IMR-90 (cell line): Measurements from ENCODE around the gene TMEM225. TPM values are rescaled to one million over a fixed set of nuclear protein-coding genes. Genes with fewer than 3 reads are reported as not detected.

Experiments used
- ATAC-seq: fragments of 200-7000 bp; cut with Tn5 transposase; 2 replicates; pipeline ENCODE4 v1.9.1; 2020; ENCODE audit warnings: low read depth, mild to moderate bottlenecking, moderate library complexity
- BruUV-seq: library from RNA; stranded (reverse); fragments of 400-500 nt; replicated peaks from 2 replicates; lab custom pipeline; 2021; lab: Mats Ljungman, UMichigan
- CTCF ChIA-PET: fragments of 300-600 bp; formaldehyde crosslinking; extraction: SDS; loops from one replicate; lab custom pipeline; 2021; ENCODE audit warnings: antibody characterized with exemption; lab: Yijun Ruan, JAX
- POLR2A ChIA-PET: fragments of 300-600 bp; sonication (Branson Sonifier 250); formaldehyde crosslinking; loops from one replicate; lab custom pipeline; 2022; ENCODE audit warnings: antibody characterized with exemption; ENCODE audit not compliant: unreplicated experiment; lab: Charles Lee
- DNase-seq: peaks from one replicate; pipeline ENCODE4 v3.0.0; 2013
- H2AFZ ChIP-seq: replicated peaks from 2 replicates; pipeline ENCODE3; 2013; ENCODE audit warnings: low read length, mild to moderate bottlenecking; ENCODE audit not compliant: poor library complexity
- H2AK5ac ChIP-seq: 2 replicates; pipeline ENCODE4 v1.6.1; 2013; ENCODE audit warnings: low read depth, low read length, inconsistent platforms
- H2AK9ac ChIP-seq: replicated peaks from 2 replicates; pipeline ENCODE3; 2013; ENCODE audit warnings: mild to moderate bottlenecking, low read depth, low read length, moderate library complexity; ENCODE audit not compliant: poor library complexity
- H2BK120ac ChIP-seq: 2 replicates; pipeline ENCODE4 v1.6.1; 2013; ENCODE audit warnings: low read depth, low read length, inconsistent platforms
- H2BK15ac ChIP-seq: 3 replicates; pipeline ENCODE4 v1.6.1; 2013; ENCODE audit warnings: low read depth, low read length, inconsistent platforms
- H2BK20ac ChIP-seq: 2 replicates; pipeline ENCODE4 v1.6.1; 2013; ENCODE audit warnings: low read depth, mild to moderate bottlenecking, inconsistent platforms, low read length, moderate library complexity
- H2BK5ac ChIP-seq: 2 replicates; pipeline ENCODE4 v1.6.1; 2013; ENCODE audit warnings: mild to moderate bottlenecking, low read depth, low read length, inconsistent platforms; ENCODE audit not compliant: poor library complexity, severe bottlenecking
- H3K14ac ChIP-seq: replicated peaks from 2 replicates; pipeline ENCODE4 v1.6.1; 2013; ENCODE audit warnings: low read depth, low read length, inconsistent platforms
- H3K18ac ChIP-seq: 2 replicates; pipeline ENCODE4 v1.6.1; 2013; ENCODE audit warnings: low read depth, low read length, control low read depth
- H3K23ac ChIP-seq: 2 replicates; pipeline ENCODE4 v1.6.1; 2013; ENCODE audit warnings: low read depth, low read length, inconsistent platforms
- H3K27ac ChIP-seq: 2 replicates; pipeline ENCODE4 v1.5.1; 2013; ENCODE audit warnings: mild to moderate bottlenecking, control low read depth, low read length; ENCODE audit not compliant: insufficient read depth
- H3K27me3 ChIP-seq: 2 replicates; pipeline ENCODE4 v1.6.1; 2013; ENCODE audit warnings: low read length; ENCODE audit not compliant: control insufficient read depth, insufficient read depth
- H3K36me3 ChIP-seq: 2 replicates; pipeline ENCODE4 v1.6.1; 2013; ENCODE audit warnings: low read length, mixed read lengths; ENCODE audit not compliant: control insufficient read depth, insufficient read depth
- H3K4ac ChIP-seq: 2 replicates; pipeline ENCODE4 v1.6.1; 2013; ENCODE audit warnings: low read depth, low read length, inconsistent platforms
- H3K4me1 ChIP-seq: 2 replicates; pipeline ENCODE4 v1.6.1; 2013; ENCODE audit warnings: low read length, mixed read lengths; ENCODE audit not compliant: control insufficient read depth, insufficient read depth
- H3K4me2 ChIP-seq: 2 replicates; pipeline ENCODE4 v1.6.1; 2013; ENCODE audit warnings: low read depth, mild to moderate bottlenecking, control low read depth, low read length, moderate library complexity
- H3K4me3 ChIP-seq: 2 replicates; pipeline ENCODE4 v1.5.1; 2013; ENCODE audit warnings: low read depth, mild to moderate bottlenecking, control low read depth, low read length, moderate library complexity; ENCODE audit not compliant: insufficient read depth
- H3K56ac ChIP-seq: 2 replicates; pipeline ENCODE4 v1.6.1; 2013; ENCODE audit warnings: low read length, inconsistent platforms; ENCODE audit not compliant: insufficient read depth; ENCODE audit errors: extremely low read depth
- H3K79me1 ChIP-seq, 2 experiments: 2 replicates each; pipeline ENCODE4 v1.6.1; 2013; ENCODE audit warnings: low read length in 2 of 2, inconsistent platforms in 1 of 2, low read depth in 1 of 2
- H3K9ac ChIP-seq: 2 replicates; pipeline ENCODE4 v1.6.1; 2013; ENCODE audit warnings: low read depth, low read length, control low read depth
- H3K9me1 ChIP-seq: 2 replicates; pipeline ENCODE4 v1.6.1; 2013; ENCODE audit warnings: low read length, inconsistent platforms; ENCODE audit not compliant: insufficient read depth
- H3K9me3 ChIP-seq: 2 replicates; pipeline ENCODE4 v1.6.1; 2013; ENCODE audit warnings: low read length; ENCODE audit not compliant: control insufficient read depth, insufficient read depth
- H4K20me1 ChIP-seq: 2 replicates; pipeline ENCODE4 v1.6.1; 2013; ENCODE audit warnings: low read length, inconsistent platforms; ENCODE audit not compliant: insufficient read depth
- H4K5ac ChIP-seq: 2 replicates; pipeline ENCODE4 v1.6.1; 2013; ENCODE audit warnings: mild to moderate bottlenecking, low read depth, low read length, control low read depth
- H4K8ac ChIP-seq, 2 experiments: 2 replicates each; pipeline ENCODE4 v1.6.1; 2013; ENCODE audit warnings: low read depth in 2 of 2, low read length in 2 of 2, control low read depth in 1 of 2, inconsistent platforms in 1 of 2
- H4K91ac ChIP-seq: 2 replicates; pipeline ENCODE4 v1.6.1; 2013; ENCODE audit warnings: low read depth, low read length, inconsistent platforms; ENCODE audit not compliant: insufficient read depth
- BHLHE40 ChIP-seq: fragments of 150-350 bp; IDR thresholded peaks from 2 replicates; pipeline ENCODE4 v1.6.1; 2016; ENCODE audit warnings: mild to moderate bottlenecking, low read depth, low read length
- CHD1 ChIP-seq: IDR thresholded peaks from 2 replicates; pipeline ENCODE4 v1.6.1; 2012; ENCODE audit warnings: low read depth, low read length, improper control_type of control experiment
- CTCF ChIP-seq: conservative IDR thresholded peaks from 2 replicates; pipeline ENCODE4 v1.5.1; 2012; ENCODE audit warnings: mild to moderate bottlenecking, low read depth, low read length, improper control_type of control experiment
- ELK1 ChIP-seq: fragments of 150-350 bp; IDR thresholded peaks from 2 replicates; pipeline ENCODE4 v1.6.1; 2016; ENCODE audit warnings: low read depth, mild to moderate bottlenecking, low read length, moderate library complexity, borderline replicate concordance
- FOS ChIP-seq: fragments of 150-350 bp; IDR thresholded peaks from 2 replicates; pipeline ENCODE4 v1.6.1; 2016; ENCODE audit warnings: low read depth, low read length
- MAFK ChIP-seq: IDR thresholded peaks from 2 replicates; pipeline ENCODE4 v1.6.1; 2012; ENCODE audit warnings: low read depth, low read length, improper control_type of control experiment
- MAZ ChIP-seq: IDR thresholded peaks from 2 replicates; pipeline ENCODE4 v1.6.1; 2012; ENCODE audit warnings: low read depth, mild to moderate bottlenecking, low read length, improper control_type of control experiment, moderate library complexity, borderline replicate concordance
- MXI1 ChIP-seq: IDR thresholded peaks from 2 replicates; pipeline ENCODE4 v1.6.1; 2012; ENCODE audit warnings: low read depth, mild to moderate bottlenecking, low read length, moderate library complexity, borderline replicate concordance
- NFE2L2 ChIP-seq: fragments of 150-350 bp; IDR thresholded peaks from 2 replicates; pipeline ENCODE4 v1.6.1; 2016; ENCODE audit warnings: low read depth, mild to moderate bottlenecking, low read length
- POLR2A ChIP-seq: IDR thresholded peaks from 2 replicates; pipeline ENCODE4 v1.6.1; 2012; ENCODE audit warnings: mild to moderate bottlenecking, low read depth, low read length
- RAD21 ChIP-seq: IDR thresholded peaks from 2 replicates; pipeline ENCODE4 v1.6.1; 2012; ENCODE audit warnings: low read length, improper control_type of control experiment
- RCOR1 ChIP-seq: IDR thresholded peaks from 2 replicates; pipeline ENCODE4 v1.6.1; 2012; ENCODE audit warnings: mild to moderate bottlenecking, low read length, improper control_type of control experiment; ENCODE audit not compliant: insufficient replicate concordance
- RFX5 ChIP-seq: IDR thresholded peaks from 2 replicates; pipeline ENCODE4 v1.8.0; 2012; ENCODE audit warnings: low read depth, mild to moderate bottlenecking, low read length, moderate library complexity
- USF2 ChIP-seq: fragments of 150-350 bp; IDR thresholded peaks from 2 replicates; pipeline ENCODE4 v1.6.1; 2017; ENCODE audit warnings: mild to moderate bottlenecking, antibody characterized with exemption, low read length, low read depth
- WGBS, 2 experiments: methylation state at CpG; one replicate each; pipeline versions ENCODE4 v1.1.5 to v1.1.7; 2013; ENCODE audit warnings: missing lambda C conversion rate in 2 of 2; ENCODE audit not compliant: insufficient read length in 1 of 2; ENCODE audit errors: extremely low coverage in 2 of 2; 5-methylcytosine and 5-hydroxymethylcytosine counted together
- dilution Hi-C: fragments of 300-500 bp; cut with HindIII; formaldehyde crosslinking; loops from one replicate; pipeline ENCODE4 v1.14.3; 2018; ENCODE audit warnings: low sequenced_read_pairs; ENCODE audit not compliant: unreplicated experiment
- in situ Hi-C: fragments of 300-500 bp; cut with MboI; formaldehyde crosslinking; loops from 3 replicates; pipeline ENCODE4 v1.14.3; 2019; ENCODE audit warnings: low sequenced_read_pairs, inconsistent platforms, mixed read lengths
- intact Hi-C: fragments of 100-400 bp; cut with micrococcal nuclease; formaldehyde crosslinking; loops from 2 replicates; pipeline ENCODE4 v1.10.0; 2022
- polyA plus RNA-seq, 3 experiments: library from polyadenylated mRNA; depleted of rRNA; stranded (reverse); fragments of >200 nt; gene quantifications; 2 replicates each; pipeline ENCODE4 v1.2.3, GENCODE V29; 2012; ENCODE audit warnings: low replicate concordance in 1 of 3
- total RNA-seq: library from RNA; depleted of rRNA; stranded (reverse); fragments of >200 nt; gene quantifications from 2 replicates; pipeline ENCODE4 v1.2.3, GENCODE V29; 2012

TMEM225 gene
- total and polyA plus RNA-seq, 2 of the 4 experiments (the other 2 are of a cell fraction), result not detected

- H4K8ac ChIP-seq, result no peak overlapping the region
- no peak overlapping the region for H3K4me3 ChIP-seq
- DNase-seq (no peak), ATAC-seq (no peak)
- H3K4me2 ChIP-seq, result no peak overlapping the region
- intact Hi-C loops, result no loop called here
- H3K4ac ChIP-seq, result no peak overlapping the region
- H3K18ac ChIP-seq, result no peak overlapping the region
- H2AK5ac ChIP-seq, result no peak overlapping the region
- H3K4me1 ChIP-seq, result no peaks in the 10 kb centered on the region
- H3K9me1 ChIP-seq, result no peaks in the 10 kb centered on the region
- H3K9ac ChIP-seq, result no peak overlapping the region
- H4K20me1 ChIP-seq, result no peaks in the 10 kb centered on the region
- no peak overlapping the region for H2AK9ac ChIP-seq
- ChIA-PET POLR2A (no interaction called here), CTCF (no interaction called here)
- no peak overlapping the region for H2BK15ac ChIP-seq
- in situ Hi-C loops, result no loop called here
- no CpG with 5 or more reads among the region's 2 CpGs for WGBS, 2 experiments
- H3K79me1 ChIP-seq, result no peaks in the 10 kb centered on the region
- H3K27me3 ChIP-seq, result no peaks in the 10 kb centered on the region
- no TSS peak for BruUV-seq
- no peak overlapping the region for H2BK120ac ChIP-seq
- H3K14ac ChIP-seq, result no peak overlapping the region
- H2BK5ac ChIP-seq, result no peak overlapping the region
- H2BK20ac ChIP-seq, result no peak overlapping the region
- no peaks in the 10 kb centered on the region for H3K9me3 ChIP-seq
- no peak overlapping the region for H4K5ac ChIP-seq
- dilution Hi-C loops, result no loop called here
- no peaks in the 10 kb centered on the region for H3K36me3 ChIP-seq
- H3K27ac ChIP-seq, result no peak overlapping the region
- H3K23ac ChIP-seq, result no peak overlapping the region
- TF ChIP-seq RCOR1, result no peak
- no peak for TF ChIP-seq RAD21
- TF ChIP-seq POLR2A, result no peak
- no peak for TF ChIP-seq NFE2L2
- no peak for TF ChIP-seq ELK1
- TF ChIP-seq FOS, result no peak
- no peak for TF ChIP-seq MAFK
- no peak for TF ChIP-seq RFX5
- TF ChIP-seq MXI1, result no peak
- TF ChIP-seq BHLHE40, result no peak
- no peak for TF ChIP-seq USF2
- no peak for TF ChIP-seq CTCF
- TF ChIP-seq MAZ, result no peak
- TF ChIP-seq CHD1, result no peak
- no peak overlapping the region for H2AFZ ChIP-seq
- H4K91ac ChIP-seq, result no peak overlapping the region
- H3K56ac ChIP-seq, result no peak overlapping the region
These were observed 52.4 kb downstream of the TMEM225 start for GRCh38 chr11:123833095-123833494.
